ENCODE results near the gene CISTR.

Gene CISTR

GRCh38 chr12:53729644-53730043 is 22.1 kb downstream of the CISTR start:
- H3K27ac ChIP-seq (ENCODE audit: low read depth, low read length, poor library complexity, severe bottlenecking): no peak overlapping the region

GRCh38 chr12:53728206-53728605 is 23.6 kb downstream of the CISTR start:
- Histone ChIP-seq H3K27me3 (ENCODE audit: insufficient read depth, low read length) (no peaks in the 10 kb centered on the region), H3K4me1 (ENCODE audit: insufficient read depth, low read length, severe bottlenecking) (peaks cover 21% of the 10 kb centered on the region), H3K9ac (ENCODE audit: low read length) (peak overlapping the region; percentile 68; the same call in 1 of the 2 replicates), H4K20me1 (ENCODE audit: insufficient read depth, low read length) (no peaks in the 10 kb centered on the region), H3K9me2 (ENCODE audit: low read depth, low read length) (no peaks in the 10 kb centered on the region), H3K79me2 (ENCODE audit: insufficient read depth, low read length) (no peaks in the 10 kb centered on the region), H3K36me3 (ENCODE audit: insufficient read depth, low read length) (no peaks in the 10 kb centered on the region), H2AFZ (ENCODE audit: low read length) (peak overlapping the region; percentile 97; the same call in 1 of the 2 replicates), H3K4me2 (ENCODE audit: low read length) (peak overlapping the region; percentile 91), H3K9me3 (ENCODE audit: low read length) (no peaks in the 10 kb centered on the region), H3F3A (ENCODE audit: insufficient read depth, low read length) (no peaks in the 10 kb centered on the region), H3K4me3 (ENCODE audit: low read depth, low read length, poor library complexity, severe bottlenecking) (peak overlapping the region; percentile 82), H3K27ac (ENCODE audit: low read depth, low read length, poor library complexity, severe bottlenecking) (no peak overlapping the region)
- TF ChIP-seq EZH2 (IDR thresholded peaks at IDR 0.05; ENCODE audit: borderline replicate concordance, low read length) (no peak), CTCF (IDR thresholded peaks at IDR 0.05; ENCODE audit: low read length) (no peak)

More at GRCh38 chr12:53729644-53730043, 22.1 kb downstream of the CISTR start:
- no peak overlapping the region for H3K4me2 ChIP-seq (ENCODE audit: low read length)
- no peaks in the 10 kb centered on the region for H3K9me2 ChIP-seq (ENCODE audit: low read depth, low read length)
- TF ChIP-seq EZH2 (IDR thresholded peaks at IDR 0.05; ENCODE audit: borderline replicate concordance, low read length): no peak
- no peak for TF ChIP-seq CTCF (IDR thresholded peaks at IDR 0.05; ENCODE audit: low read length)
- no peaks in the 10 kb centered on the region for H4K20me1 ChIP-seq (ENCODE audit: insufficient read depth, low read length)
- H3K4me3 ChIP-seq (ENCODE audit: low read depth, low read length, poor library complexity, severe bottlenecking): no peak overlapping the region
- no peaks in the 10 kb centered on the region for H3K79me2 ChIP-seq (ENCODE audit: insufficient read depth, low read length)
- peaks cover 21% of the 10 kb centered on the region for H3K4me1 ChIP-seq (ENCODE audit: insufficient read depth, low read length, severe bottlenecking)
- no peak overlapping the region for H3K9ac ChIP-seq (ENCODE audit: low read length)
- no peaks in the 10 kb centered on the region for H3K27me3 ChIP-seq (ENCODE audit: insufficient read depth, low read length)
- H2AFZ ChIP-seq (ENCODE audit: low read length): no peak overlapping the region
- H3F3A ChIP-seq (ENCODE audit: insufficient read depth, low read length): no peaks in the 10 kb centered on the region
- H3K36me3 ChIP-seq (ENCODE audit: insufficient read depth, low read length): no peaks in the 10 kb centered on the region
- no peaks in the 10 kb centered on the region for H3K9me3 ChIP-seq (ENCODE audit: low read length)

DNA sequence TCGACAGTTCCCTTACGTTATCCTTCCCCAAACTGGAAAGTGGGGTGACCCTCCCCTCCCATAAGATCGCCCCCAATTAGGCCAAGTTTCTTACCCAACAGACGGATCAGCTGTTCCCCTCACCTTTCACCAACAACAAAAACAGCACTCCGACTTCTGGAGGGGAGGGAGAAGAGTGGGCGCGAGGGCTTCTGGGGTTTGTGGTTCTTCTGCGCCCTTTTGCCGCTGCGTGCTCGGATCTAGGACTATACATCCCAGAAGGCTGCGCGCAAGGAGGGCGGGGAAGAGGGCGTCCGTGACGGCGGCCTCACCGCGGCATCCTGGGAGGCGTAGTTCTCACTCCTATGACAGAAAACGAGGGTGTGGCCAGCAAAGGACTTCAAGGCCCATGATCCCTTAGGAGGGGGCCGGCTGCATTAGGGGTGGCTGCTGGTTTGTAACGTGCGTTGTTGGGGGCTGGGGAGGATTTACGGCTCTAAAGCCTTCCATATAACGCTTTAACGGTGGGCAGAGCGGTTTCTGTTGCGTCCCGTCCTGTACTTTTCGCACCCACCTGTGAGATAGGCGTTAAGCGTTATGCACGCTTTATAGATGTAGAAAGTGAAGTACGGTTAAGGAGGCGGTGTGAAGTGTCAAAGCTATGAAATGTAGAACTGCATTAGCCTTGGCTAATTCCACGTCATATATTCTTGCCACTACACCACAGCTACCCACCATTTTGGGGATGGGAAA is 24.3 kb downstream of the CISTR start, which contains the start of gene CALCOCO1:
Gene CALCOCO1 (minus strand): TSS at position 143 of the 732 bp plus-strand sequence. CDS start 2,210 bp downstream, outside the sequence.
- Histone ChIP-seq H3K4me3 (ENCODE audit: low read depth, low read length, poor library complexity, severe bottlenecking) (peak within 1 kb of the TSS; percentile 82), H3K27ac (ENCODE audit: low read depth, low read length, poor library complexity, severe bottlenecking) (peak within 1 kb of the TSS; percentile 35)

More for the DNA sequence above, 24.3 kb downstream of the CISTR start, which contains the start of gene CALCOCO1:
- peak within 1 kb of the TSS; percentile 68 for H3K9ac ChIP-seq (ENCODE audit: low read length)
- H4K20me1 ChIP-seq (ENCODE audit: insufficient read depth, low read length): no peaks in the 10 kb centered on the region
- peak within 1 kb of the TSS; percentile 97 for H2AFZ ChIP-seq (ENCODE audit: low read length)
- H3F3A ChIP-seq (ENCODE audit: insufficient read depth, low read length): no peaks in the 10 kb centered on the region
- peak within 1 kb of the TSS; percentile 91 for H3K4me2 ChIP-seq (ENCODE audit: low read length)
- TF ChIP-seq CTCF (IDR thresholded peaks at IDR 0.05; ENCODE audit: low read length): no peak
- TF ChIP-seq EZH2 (IDR thresholded peaks at IDR 0.05; ENCODE audit: borderline replicate concordance, low read length): no peak
- no peaks in the 10 kb centered on the region for H3K36me3 ChIP-seq (ENCODE audit: insufficient read depth, low read length)
- no peaks in the 10 kb centered on the region for H3K9me2 ChIP-seq (ENCODE audit: low read depth, low read length)
- no peaks in the 10 kb centered on the region for H3K79me2 ChIP-seq (ENCODE audit: insufficient read depth, low read length)
- peaks cover 21% of the 10 kb centered on the region for H3K4me1 ChIP-seq (ENCODE audit: insufficient read depth, low read length, severe bottlenecking)
- H3K27me3 ChIP-seq (ENCODE audit: insufficient read depth, low read length): no peaks in the 10 kb centered on the region
- H3K9me3 ChIP-seq (ENCODE audit: low read length): no peaks in the 10 kb centered on the region
